Testis (tissue), 2 donors: ENCODE data around the gene FSTL1.

Experiments used
- CTCF ChIP-seq, 3 experiments: fragments of 450-650 bp in 2 of 3; fragments of 200-600 bp in 1 of 3; sonication (generic) in 1 of 3; IDR thresholded peaks; one replicate each; pipeline ENCODE4 v1.5.1; 2016 to 2019; ENCODE audit warnings: antibody characterized with exemption in 3 of 3, mild to moderate bottlenecking in 2 of 3, moderate library complexity in 1 of 3
- POLR2A ChIP-seq: fragments of 450-650 bp; IDR thresholded peaks from one replicate; pipeline ENCODE4 v1.6.1; 2017; ENCODE audit warnings: antibody characterized with exemption, mild to moderate bottlenecking, moderate library complexity

DNA sequence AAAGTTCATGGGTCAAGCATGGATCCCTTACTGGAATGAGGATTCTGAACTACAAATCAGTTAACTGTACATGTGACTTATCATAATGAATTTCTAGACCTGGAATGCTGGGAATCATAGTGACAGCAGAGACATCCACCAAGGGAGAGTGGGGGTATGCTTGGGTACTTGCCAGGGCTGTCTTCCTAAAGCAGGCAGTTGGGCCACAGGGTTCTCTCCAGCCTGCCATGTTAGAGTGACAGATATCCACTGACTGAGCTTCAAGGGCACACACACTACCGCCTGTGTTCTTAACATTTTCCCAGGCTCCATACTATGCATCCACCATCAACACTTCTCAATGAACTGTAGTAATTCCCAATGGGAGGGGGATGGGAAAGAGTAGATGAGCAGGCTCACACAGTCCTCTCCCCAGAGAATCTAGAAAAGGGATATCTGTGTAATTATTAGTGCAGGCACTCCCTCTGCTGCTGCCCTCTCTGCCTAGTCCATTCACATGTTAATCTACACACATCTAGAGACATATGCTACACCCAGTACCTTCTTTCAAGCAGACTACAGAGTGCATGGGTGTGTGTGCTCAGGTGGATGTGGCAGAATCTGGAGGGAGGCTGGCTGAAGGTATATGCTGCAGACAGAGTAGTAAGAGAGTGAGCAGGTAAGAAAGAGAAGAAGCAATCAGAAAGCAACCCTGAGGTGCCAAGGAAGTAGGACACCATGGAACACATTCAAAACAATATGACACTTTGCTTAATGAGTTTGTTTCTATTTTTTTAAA is 3.7 kb downstream of the FSTL1 start:
- TF ChIP-seq CTCF (IDR thresholded peaks at IDR 0.05), result no peak
- no peak for TF ChIP-seq POLR2A
